Mucosa of descending colon (tissue), 3 donors: ENCODE results near the gene NHEJ1. TPM values are rescaled to one million over a fixed set of nuclear protein-coding genes. Genes with fewer than 3 reads are reported as not detected.

Experiments used
- ATAC-seq: fragments of 200-7000 bp; cut with Tn5 transposase; one replicate; pipeline ENCODE4 v1.9.1; 2020; ENCODE audit warnings: mild to moderate bottlenecking, moderate library complexity
- DNase-seq, 3 donors: peaks; one replicate each; pipeline ENCODE4 v3.0.0-alpha.2; 2020
- H3K36me3 ChIP-seq: fragments of 200-600 bp; one replicate; pipeline ENCODE4 v1.8.0; 2021; ENCODE audit warnings: low read depth, mild to moderate bottlenecking
- H3K4me1 ChIP-seq: fragments of 200-600 bp; one replicate; pipeline ENCODE4 v1.8.0; 2021; ENCODE audit warnings: low read depth, mild to moderate bottlenecking
- H3K4me3 ChIP-seq: fragments of 200-600 bp; one replicate; pipeline ENCODE4 v1.8.0; 2021; ENCODE audit warnings: mild to moderate bottlenecking
- H3K9me3 ChIP-seq: fragments of 200-600 bp; one replicate; pipeline ENCODE4 v1.8.0; 2021; ENCODE audit warnings: mild to moderate bottlenecking
- intact Hi-C, 2 donors: fragments of 100-400 bp; cut with DNase I in 1 of 2; cut with micrococcal nuclease in 1 of 2; formaldehyde crosslinking; loops; one replicate each; pipeline versions ENCODE4 v1.11.0 to v1.11.1; 2022; cut with DNase I, micrococcal nuclease
- total RNA-seq, 3 donors: library from RNA; stranded (reverse); fragmentation: NEBNext Ultra II Directional in 2 of 3; extraction: Animal tissue kit (Norgen Biotek cat#: 25700) in 2 of 3; gene quantifications; one replicate each; pipeline versions ENCODE4 v1.2.1 to v1.2.4, GENCODE V29; 2021 to 2023
- TF ChIP-seq, protein P1 (sequence below): fragments of 200-600 bp; IDR thresholded peaks from one replicate; pipeline ENCODE4 v1.8.0; 2022; ENCODE audit warnings: antibody characterized with exemption, mild to moderate bottlenecking
- donor health status: DM: no; HTN: no; CAD: no; lungs with moderate emphysema.
- donor health status: DM: no; HTN: no; CAD: no.
- donor health status: DM: no; HTN: yes; CAD: no.

Gene NHEJ1
- total RNA-seq, 3 donors from 2014 or later = 31.9 to 63.6 (median 41.7) TPM

DNA sequence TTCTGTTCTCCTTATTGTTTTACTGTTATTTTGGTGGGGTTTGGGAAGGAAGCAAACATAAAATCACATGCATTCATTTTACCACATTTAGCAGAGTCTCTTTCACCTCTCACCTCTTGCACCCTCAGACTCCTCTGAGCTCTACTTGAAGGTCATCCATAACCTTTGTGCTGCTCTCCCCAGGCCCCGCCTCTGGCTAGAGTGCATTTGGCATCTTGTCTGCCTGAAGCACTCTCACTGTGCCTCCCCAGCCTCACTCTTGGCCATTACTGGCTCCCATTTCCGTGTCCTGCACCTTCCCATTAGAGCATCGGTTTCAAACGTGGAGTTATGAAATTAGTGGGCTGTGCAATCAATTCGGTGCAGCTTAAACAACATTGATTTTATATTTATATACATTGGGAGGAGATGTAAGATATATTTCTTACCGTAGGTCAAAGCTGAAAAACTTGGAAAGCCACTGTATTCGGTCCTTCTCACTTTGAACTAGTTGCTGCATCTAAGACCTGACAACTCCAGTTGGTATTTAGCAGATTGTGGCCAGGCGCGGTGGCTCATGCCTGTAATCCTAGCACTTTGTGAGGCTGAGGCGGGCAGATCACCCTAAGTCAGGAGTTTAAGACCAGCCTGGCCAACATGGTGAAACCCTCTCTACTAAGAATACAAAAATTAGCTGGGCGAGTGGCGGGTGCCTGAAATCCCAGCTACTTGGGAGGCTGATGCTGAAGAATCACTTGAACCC lies 39.0 kb upstream of the NHEJ1 start:
- intact Hi-C loops = no loop called here
- H3K4me1 ChIP-seq = no peaks in the 10 kb centered on the region
- DNase-seq (no peak), ATAC-seq (no peak)
- TF ChIP-seq, protein P1, sequence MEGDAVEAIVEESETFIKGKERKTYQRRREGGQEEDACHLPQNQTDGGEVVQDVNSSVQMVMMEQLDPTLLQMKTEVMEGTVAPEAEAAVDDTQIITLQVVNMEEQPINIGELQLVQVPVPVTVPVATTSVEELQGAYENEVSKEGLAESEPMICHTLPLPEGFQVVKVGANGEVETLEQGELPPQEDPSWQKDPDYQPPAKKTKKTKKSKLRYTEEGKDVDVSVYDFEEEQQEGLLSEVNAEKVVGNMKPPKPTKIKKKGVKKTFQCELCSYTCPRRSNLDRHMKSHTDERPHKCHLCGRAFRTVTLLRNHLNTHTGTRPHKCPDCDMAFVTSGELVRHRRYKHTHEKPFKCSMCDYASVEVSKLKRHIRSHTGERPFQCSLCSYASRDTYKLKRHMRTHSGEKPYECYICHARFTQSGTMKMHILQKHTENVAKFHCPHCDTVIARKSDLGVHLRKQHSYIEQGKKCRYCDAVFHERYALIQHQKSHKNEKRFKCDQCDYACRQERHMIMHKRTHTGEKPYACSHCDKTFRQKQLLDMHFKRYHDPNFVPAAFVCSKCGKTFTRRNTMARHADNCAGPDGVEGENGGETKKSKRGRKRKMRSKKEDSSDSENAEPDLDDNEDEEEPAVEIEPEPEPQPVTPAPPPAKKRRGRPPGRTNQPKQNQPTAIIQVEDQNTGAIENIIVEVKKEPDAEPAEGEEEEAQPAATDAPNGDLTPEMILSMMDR = no peak
- no peaks in the 10 kb centered on the region for H3K36me3 ChIP-seq
- H3K9me3 ChIP-seq = no peaks in the 10 kb centered on the region
- no peak overlapping the region for H3K4me3 ChIP-seq

DNA sequence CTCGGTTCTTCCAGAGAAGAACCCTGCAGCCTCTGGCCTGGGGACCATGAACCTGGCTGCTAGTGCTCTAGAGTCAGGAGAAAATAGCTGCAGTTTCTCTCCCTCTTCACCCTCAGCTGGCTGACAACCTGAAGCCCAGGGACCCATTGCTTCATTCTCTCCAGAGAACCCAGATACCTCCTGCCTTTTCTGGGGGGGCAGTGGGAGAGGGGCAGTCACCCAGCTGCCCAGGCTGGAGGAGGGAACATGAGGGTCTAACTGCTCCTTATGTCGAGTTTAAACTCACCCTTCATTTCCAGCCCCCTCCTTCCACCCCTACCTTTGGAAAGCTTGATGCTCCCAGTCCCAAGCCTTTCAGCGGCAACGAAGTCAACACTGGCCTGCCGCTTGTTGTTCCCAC lies 38.4 kb upstream of the NHEJ1 start:
- H3K4me1 ChIP-seq = no peaks in the 10 kb centered on the region
- ATAC-seq = no peak
- TF ChIP-seq, protein P1 = no peak
- H3K4me3 ChIP-seq = no peak overlapping the region
- H3K9me3 ChIP-seq = no peaks in the 10 kb centered on the region
- intact Hi-C loops = no loop called here
- H3K36me3 ChIP-seq = no peaks in the 10 kb centered on the region
- DNase-seq = no peak

DNA sequence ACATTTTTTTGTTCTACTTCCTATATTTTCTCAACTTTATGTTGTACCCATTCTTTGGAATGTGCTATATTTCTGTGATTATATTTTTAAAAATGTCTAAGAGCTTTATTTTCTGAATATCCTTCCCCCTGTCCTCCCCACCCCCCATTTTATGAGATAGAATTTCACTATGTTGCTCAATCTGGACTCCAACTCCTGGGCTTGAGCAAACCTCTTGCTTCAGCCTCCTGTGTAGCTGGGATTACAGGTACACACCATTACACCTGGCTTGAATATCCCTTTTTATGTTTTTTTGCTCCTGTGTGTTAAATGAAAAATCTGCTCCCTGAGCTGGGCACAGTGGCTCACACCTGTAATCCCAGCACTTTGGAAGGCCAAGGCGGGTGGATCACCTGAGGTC lies 36.8 kb upstream of the NHEJ1 start:
- DNase-seq = no peak
- TF ChIP-seq, protein P1 = no peak
- H3K4me1 ChIP-seq = no peaks in the 10 kb centered on the region
- H3K4me3 ChIP-seq = no peak overlapping the region
- intact Hi-C loops = no loop called here
- no peaks in the 10 kb centered on the region for H3K36me3 ChIP-seq
- no peak for ATAC-seq
- H3K9me3 ChIP-seq = no peaks in the 10 kb centered on the region

DNA sequence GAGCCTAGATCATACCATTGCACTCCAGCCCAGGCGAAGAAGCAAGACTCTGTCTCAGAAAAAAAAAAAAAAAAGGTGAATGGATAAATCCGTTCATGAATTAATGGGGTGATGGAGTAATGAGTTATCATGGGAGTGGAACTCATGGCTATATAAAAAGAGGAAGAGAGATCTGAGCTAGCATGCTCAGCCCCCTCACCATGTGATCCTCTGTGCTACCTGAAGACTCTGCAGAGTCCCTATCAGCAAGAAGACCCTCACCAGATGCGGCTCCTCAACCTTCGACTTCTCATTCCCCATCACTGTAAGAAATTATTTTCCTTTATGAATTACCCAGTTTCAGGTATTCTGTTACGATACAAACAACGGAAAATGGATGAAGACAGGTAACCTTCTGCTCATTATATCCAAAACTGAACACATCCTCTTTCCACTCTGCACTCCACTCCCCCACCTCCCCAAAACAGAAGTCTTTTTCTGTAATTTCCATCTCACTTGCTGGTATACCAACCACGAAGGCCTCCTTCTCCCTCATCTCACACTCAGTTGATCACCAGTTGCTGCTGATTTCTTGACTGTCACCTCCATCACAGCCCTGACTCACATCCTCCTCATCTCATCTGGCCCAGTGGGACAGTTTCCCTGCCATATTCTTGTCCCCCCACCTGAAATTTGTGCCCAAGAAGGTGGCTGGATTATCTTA lies 26.3 kb upstream of the NHEJ1 start:
- TF ChIP-seq, protein P1 = no peak
- peaks cover 21% of the 10 kb centered on the region for H3K4me1 ChIP-seq
- no peak for DNase-seq
- no peaks in the 10 kb centered on the region for H3K9me3 ChIP-seq
- intact Hi-C loops = no loop called here
- H3K4me3 ChIP-seq = no peak overlapping the region
- H3K36me3 ChIP-seq = no peaks in the 10 kb centered on the region
- ATAC-seq = no peak

DNA sequence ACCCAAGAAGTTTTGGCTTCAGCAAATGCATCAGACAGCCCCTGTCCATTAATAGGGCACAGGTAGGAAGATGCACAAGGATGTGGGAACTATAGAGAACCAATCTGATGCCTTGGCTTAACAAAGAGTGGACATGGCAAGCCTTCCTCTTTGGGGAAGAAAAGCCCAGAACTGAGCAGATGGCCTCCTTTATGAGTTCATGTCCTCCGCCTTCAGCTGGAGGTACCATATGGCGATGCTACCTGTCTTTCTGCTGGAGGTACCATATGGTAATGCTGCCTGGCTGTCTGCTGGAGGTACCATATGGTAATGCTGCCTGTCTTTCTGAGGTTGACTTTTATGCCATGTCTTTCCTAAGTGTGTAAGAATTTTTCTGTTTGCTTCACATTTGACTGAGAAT lies 23.5 kb upstream of the NHEJ1 start:
- TF ChIP-seq, protein P1 = no peak
- H3K4me1 ChIP-seq = peaks cover 30% of the 10 kb centered on the region
- no peak overlapping the region for H3K4me3 ChIP-seq
- intact Hi-C loops = no loop called here
- no peaks in the 10 kb centered on the region for H3K9me3 ChIP-seq
- ATAC-seq (no peak), DNase-seq (no peak)
- H3K36me3 ChIP-seq = peaks cover 4% of the 10 kb centered on the region
